Stimulated activated naive CD8-positive, alpha-beta T cell treated with anti-CD3 and anti-CD28 coated beads, Interleukin-15, amount 100 ng/mL, for 72 hours (primary cell): ENCODE results near the gene SELE.
A peak's percentile ranks its signal among the peaks of the same experiment; 100 is the strongest.

Experiments used
- ATAC-seq: fragments of 150-1000 bp; cut with Tn5 transposase; 2 replicates; pipeline ENCODE4 v1.10.0; 2021; ENCODE audit warnings: mild to moderate bottlenecking, moderate library complexity
- DNase-seq, 2 donors: peaks; one replicate each; pipeline ENCODE4 v3.0.0; 2021 to 2022
- H3K27ac Mint-ChIP-seq, 2 donors: one replicate each; pipeline ENCODE4 v1.8.0; 2022; ENCODE audit warnings: mild to moderate bottlenecking in 2 of 2, mixed read lengths in 2 of 2, moderate library complexity in 2 of 2
- H3K27me3 Mint-ChIP-seq: one replicate; pipeline ENCODE4 v1.8.0; 2022; ENCODE audit warnings: mixed read lengths
- H3K4me1 Mint-ChIP-seq: one replicate; pipeline ENCODE4 v1.8.0; 2022; ENCODE audit warnings: mild to moderate bottlenecking, mixed read lengths
- H3K4me3 Mint-ChIP-seq, 2 donors: one replicate each; pipeline ENCODE4 v1.8.0; 2022; ENCODE audit warnings: mild to moderate bottlenecking in 2 of 2, mixed read lengths in 2 of 2, moderate library complexity in 1 of 2
- H3K9me3 Mint-ChIP-seq, 2 donors: one replicate each; pipeline ENCODE4 v1.8.0; 2022; ENCODE audit warnings: mixed read lengths in 2 of 2

SELE gene

GRCh38 chr1:169680377-169681019 is 53.4 kb downstream of the SELE start:
- peaks cover 69% of the 10 kb centered on the region for H3K4me1 Mint-ChIP-seq
- no peaks in the 10 kb centered on the region for H3K27me3 Mint-ChIP-seq
- ATAC-seq (peak; percentile 91), DNase-seq (peak in 1 of 2 donors; percentile 60)
- H3K9me3 Mint-ChIP-seq = no peaks in the 10 kb centered on the region
- peak overlapping the region; percentile 66 to 81 for H3K4me3 Mint-ChIP-seq
- peak overlapping the region; percentile 74 to 77 for H3K27ac Mint-ChIP-seq

- Mint-ChIP-seq H3K9me3 (no peaks in the 10 kb centered on the region), H3K27me3 (no peaks in the 10 kb centered on the region), H3K4me1 (peaks cover 71% of the 10 kb centered on the region), H3K4me3 (peak overlapping the region in 1 of 2 donors; percentile 81), H3K27ac (no peak overlapping the region)
- ATAC-seq (no peak), DNase-seq (no peak)
Measured at GRCh38 chr1:169679692-169680091, 54.2 kb downstream of the SELE start.

GRCh38 chr1:169676001-169676400 is 57.9 kb downstream of the SELE start:
- no peaks in the 10 kb centered on the region for H3K27me3 Mint-ChIP-seq
- H3K27ac Mint-ChIP-seq = no peak overlapping the region
- ATAC-seq (no peak), DNase-seq (no peak)
- H3K4me3 Mint-ChIP-seq = no peak overlapping the region
- peaks cover 66% of the 10 kb centered on the region for H3K4me1 Mint-ChIP-seq
- peaks cover 0 to 9% of the 10 kb centered on the region in 2 donors for H3K9me3 Mint-ChIP-seq
